ENCODE data around the gene DSC1.

DSC1 gene

DNA sequence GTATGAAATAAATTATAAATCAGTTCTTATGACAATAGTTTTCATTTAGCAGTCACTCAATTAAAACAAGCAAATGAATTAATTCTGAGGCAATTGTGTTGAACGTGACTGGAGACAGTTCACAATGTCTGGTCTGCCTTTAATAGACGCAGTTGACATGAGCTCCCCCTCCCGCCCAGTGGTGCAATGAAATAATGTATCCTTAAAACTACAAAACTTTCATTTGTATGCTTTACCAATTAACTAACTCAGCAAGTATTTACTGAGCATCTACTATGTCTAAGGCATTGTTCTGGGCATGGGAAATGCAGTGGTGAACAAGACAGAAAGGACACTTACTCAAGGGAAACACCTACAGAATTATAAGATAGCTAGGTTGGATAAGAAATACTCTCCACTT is 56.9 kb downstream of the DSC1 start:
- Histone ChIP-seq H4K20me1 (ENCODE audit: control insufficient read depth, insufficient read depth, low read depth, low read length) (no peaks in the 10 kb centered on the region), H3K4me1 (ENCODE audit: control insufficient read depth, low read length) (no peaks in the 10 kb centered on the region), H3K9me2 (replicated peaks; ENCODE audit: control insufficient read depth, low read length) (no peaks in the 10 kb centered on the region), H3K9me3 (ENCODE audit: control insufficient read depth, insufficient read depth, low read length) (no peaks in the 10 kb centered on the region; the same call in 1 of the 2 replicates), H3K36me3 (ENCODE audit: control insufficient read depth, low read length) (no peaks in the 10 kb centered on the region), H3K4me2 (ENCODE audit: low read length) (no peak overlapping the region), H3K79me2 (ENCODE audit: control insufficient read depth, low read length) (no peaks in the 10 kb centered on the region), H3K4me3 (ENCODE audit: low read length) (no peak overlapping the region), H3K27ac (ENCODE audit: low read depth, low read length) (no peak overlapping the region), H3F3A (ENCODE audit: control insufficient read depth, insufficient read depth) (no peaks in the 10 kb centered on the region), H3K27me3 (ENCODE audit: control insufficient read depth, low read length) (no peaks in the 10 kb centered on the region)
- TF ChIP-seq, protein P1, sequence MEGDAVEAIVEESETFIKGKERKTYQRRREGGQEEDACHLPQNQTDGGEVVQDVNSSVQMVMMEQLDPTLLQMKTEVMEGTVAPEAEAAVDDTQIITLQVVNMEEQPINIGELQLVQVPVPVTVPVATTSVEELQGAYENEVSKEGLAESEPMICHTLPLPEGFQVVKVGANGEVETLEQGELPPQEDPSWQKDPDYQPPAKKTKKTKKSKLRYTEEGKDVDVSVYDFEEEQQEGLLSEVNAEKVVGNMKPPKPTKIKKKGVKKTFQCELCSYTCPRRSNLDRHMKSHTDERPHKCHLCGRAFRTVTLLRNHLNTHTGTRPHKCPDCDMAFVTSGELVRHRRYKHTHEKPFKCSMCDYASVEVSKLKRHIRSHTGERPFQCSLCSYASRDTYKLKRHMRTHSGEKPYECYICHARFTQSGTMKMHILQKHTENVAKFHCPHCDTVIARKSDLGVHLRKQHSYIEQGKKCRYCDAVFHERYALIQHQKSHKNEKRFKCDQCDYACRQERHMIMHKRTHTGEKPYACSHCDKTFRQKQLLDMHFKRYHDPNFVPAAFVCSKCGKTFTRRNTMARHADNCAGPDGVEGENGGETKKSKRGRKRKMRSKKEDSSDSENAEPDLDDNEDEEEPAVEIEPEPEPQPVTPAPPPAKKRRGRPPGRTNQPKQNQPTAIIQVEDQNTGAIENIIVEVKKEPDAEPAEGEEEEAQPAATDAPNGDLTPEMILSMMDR (IDR thresholded peaks at IDR 0.05; ENCODE audit: low read depth, low read length, poor library complexity, severe bottlenecking) = no peak
- no peak for TF ChIP-seq EZH2phosphoT487 (IDR thresholded peaks at IDR 0.05; ENCODE audit: borderline replicate concordance, low read length)

DNA sequence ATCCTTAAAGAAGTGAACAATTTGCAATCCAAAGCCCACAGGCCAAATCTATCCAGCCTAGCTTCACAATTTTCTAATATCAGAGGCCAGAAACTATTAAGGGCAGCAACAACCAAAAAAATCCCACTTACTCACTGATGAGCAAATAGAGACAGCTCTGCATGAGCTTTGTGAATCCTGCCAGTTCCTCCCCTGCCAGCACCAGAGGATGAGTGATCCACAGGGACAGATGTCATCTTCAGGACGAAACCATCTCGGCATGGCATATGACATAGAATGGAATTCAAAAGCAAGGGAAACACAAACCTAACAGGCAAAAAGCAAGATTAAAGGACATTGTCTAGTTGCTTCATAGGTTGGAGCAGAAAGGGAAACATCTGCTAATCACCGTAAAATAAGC is 58.2 kb downstream of the DSC1 start:
- Histone ChIP-seq H3K79me2 (ENCODE audit: control insufficient read depth, low read length) (no peaks in the 10 kb centered on the region), H3K27me3 (ENCODE audit: control insufficient read depth, low read length) (no peaks in the 10 kb centered on the region)
- TF ChIP-seq EZH2phosphoT487 (IDR thresholded peaks at IDR 0.05; ENCODE audit: borderline replicate concordance, low read length) = no peak
- TF ChIP-seq, protein P1 (IDR thresholded peaks at IDR 0.05; ENCODE audit: low read depth, low read length, poor library complexity, severe bottlenecking) = no peak

DNA sequence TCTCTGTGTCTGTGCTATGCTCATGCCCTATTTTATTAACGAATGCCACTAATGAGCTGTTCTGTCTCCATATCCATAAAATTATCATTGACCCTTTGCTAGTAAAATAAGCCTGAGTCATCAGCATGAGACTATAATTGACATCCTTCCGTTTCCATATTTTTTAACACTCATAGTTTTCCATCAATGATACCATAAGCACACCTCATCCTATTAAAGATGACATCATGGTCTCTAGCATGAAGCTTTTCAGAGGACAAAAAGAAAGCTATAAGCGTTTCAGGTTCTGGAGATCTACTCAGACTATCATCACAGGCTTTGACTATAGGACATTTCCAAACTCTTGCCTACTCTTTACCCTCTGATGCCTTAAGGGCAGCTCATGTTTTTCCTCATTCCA is 59.2 kb downstream of the DSC1 start:
- Histone ChIP-seq H3F3A (ENCODE audit: control insufficient read depth, insufficient read depth) (no peaks in the 10 kb centered on the region), H3K4me1 (ENCODE audit: control insufficient read depth, low read length) (no peaks in the 10 kb centered on the region), H3K27ac (ENCODE audit: low read depth, low read length) (no peak overlapping the region), H4K20me1 (ENCODE audit: control insufficient read depth, insufficient read depth, low read depth, low read length) (no peaks in the 10 kb centered on the region), H3K4me2 (ENCODE audit: low read length) (no peak overlapping the region), H3K36me3 (ENCODE audit: control insufficient read depth, low read length) (no peaks in the 10 kb centered on the region), H3K9me2 (replicated peaks; ENCODE audit: control insufficient read depth, low read length) (no peaks in the 10 kb centered on the region), H3K27me3 (ENCODE audit: control insufficient read depth, low read length) (no peaks in the 10 kb centered on the region), H3K79me2 (ENCODE audit: control insufficient read depth, low read length) (no peaks in the 10 kb centered on the region), H3K4me3 (ENCODE audit: low read length) (no peak overlapping the region), H3K9me3 (ENCODE audit: control insufficient read depth, insufficient read depth, low read length) (no peaks in the 10 kb centered on the region; the same call in 1 of the 2 replicates)
- TF ChIP-seq EZH2phosphoT487 (IDR thresholded peaks at IDR 0.05; ENCODE audit: borderline replicate concordance, low read length) = no peak
- TF ChIP-seq, protein P1 (IDR thresholded peaks at IDR 0.05; ENCODE audit: low read depth, low read length, poor library complexity, severe bottlenecking) = no peak

More for the DNA sequence above, 58.2 kb downstream of the DSC1 start:
- H3K4me3 ChIP-seq (ENCODE audit: low read length) = no peak overlapping the region
- no peaks in the 10 kb centered on the region for H4K20me1 ChIP-seq (ENCODE audit: control insufficient read depth, insufficient read depth, low read depth, low read length)
- H3F3A ChIP-seq (ENCODE audit: control insufficient read depth, insufficient read depth) = no peaks in the 10 kb centered on the region
- H3K9me3 ChIP-seq (ENCODE audit: control insufficient read depth, insufficient read depth, low read length) = no peaks in the 10 kb centered on the region; the same call in 1 of the 2 replicates
- H3K27ac ChIP-seq (ENCODE audit: low read depth, low read length) = no peak overlapping the region
- no peaks in the 10 kb centered on the region for H3K36me3 ChIP-seq (ENCODE audit: control insufficient read depth, low read length)
- no peaks in the 10 kb centered on the region for H3K9me2 ChIP-seq (replicated peaks; ENCODE audit: control insufficient read depth, low read length)
- H3K4me2 ChIP-seq (ENCODE audit: low read length) = no peak overlapping the region
- no peaks in the 10 kb centered on the region for H3K4me1 ChIP-seq (ENCODE audit: control insufficient read depth, low read length)

All from DOHH2 (cell line).